Fibroblast of mammary gland (primary cell): Measurements from ENCODE around the gene FSIP1.

ENCODE experiments used
- DNase-seq: peaks from one replicate; pipeline ENCODE4 v3.0.0-alpha.2; 2010; ENCODE audit warnings: low read depth
- H3K4me3 ChIP-seq: 2 replicates; pipeline ENCODE4 v1.5.1; 2011; ENCODE audit warnings: low read depth, mild to moderate bottlenecking, low read length, moderate library complexity; ENCODE audit not compliant: control insufficient read depth
- CTCF ChIP-seq: conservative IDR thresholded peaks from 2 replicates; pipeline ENCODE4 v1.5.1; 2011; ENCODE audit warnings: low read depth, low read length, inconsistent platforms; ENCODE audit not compliant: control insufficient read depth, insufficient read depth

The FSIP1 gene

GRCh38 chr15:39584266-39584659 lies 198.4 kb downstream of the FSIP1 start:
- TF ChIP-seq CTCF = no peak
- peak overlapping the region; percentile 85 for H3K4me3 ChIP-seq
- DNase-seq = no peak

- peak overlapping the region; percentile 85 for H3K4me3 ChIP-seq
- DNase-seq = peak; percentile 60
Measured at GRCh38 chr15:39583596-39584265, 198.9 kb downstream of the FSIP1 start.

GRCh38 chr15:39582977-39583595 lies 199.6 kb downstream of the FSIP1 start:
- TF ChIP-seq CTCF = no peak
- DNase-seq = peak; percentile 18
- H3K4me3 ChIP-seq = peak overlapping the region; percentile 85

More at GRCh38 chr15:39583596-39584265, 198.9 kb downstream of the FSIP1 start:
- TF ChIP-seq CTCF = peak; percentile 48

- H3K4me3 ChIP-seq = peak overlapping the region; percentile 85
- peak; percentile 60 for DNase-seq
Measured at GRCh38 chr15:39582286-39582976, 200.2 kb downstream of the FSIP1 start.

GRCh38 chr15:39581793-39582285 lies 200.8 kb downstream of the FSIP1 start:
- peak overlapping the region; percentile 85 for H3K4me3 ChIP-seq
- DNase-seq = peak; percentile 53
- peak; percentile 49 for TF ChIP-seq CTCF

More at GRCh38 chr15:39582286-39582976, 200.2 kb downstream of the FSIP1 start:
- no peak for TF ChIP-seq CTCF

- TF ChIP-seq CTCF = no peak
- H3K4me3 ChIP-seq = peak overlapping the region; percentile 85
- DNase-seq = peak; percentile 16
Measured at GRCh38 chr15:39581242-39581792, 201.3 kb downstream of the FSIP1 start.
